ENCODE data around the gene SIAE. TPM values are rescaled to one million over a fixed set of nuclear protein-coding genes. Genes with fewer than 3 reads are reported as not detected.

Gene SIAE
- total RNA-seq, 1 donor from 2014 or later = 13.8 TPM

DNA sequence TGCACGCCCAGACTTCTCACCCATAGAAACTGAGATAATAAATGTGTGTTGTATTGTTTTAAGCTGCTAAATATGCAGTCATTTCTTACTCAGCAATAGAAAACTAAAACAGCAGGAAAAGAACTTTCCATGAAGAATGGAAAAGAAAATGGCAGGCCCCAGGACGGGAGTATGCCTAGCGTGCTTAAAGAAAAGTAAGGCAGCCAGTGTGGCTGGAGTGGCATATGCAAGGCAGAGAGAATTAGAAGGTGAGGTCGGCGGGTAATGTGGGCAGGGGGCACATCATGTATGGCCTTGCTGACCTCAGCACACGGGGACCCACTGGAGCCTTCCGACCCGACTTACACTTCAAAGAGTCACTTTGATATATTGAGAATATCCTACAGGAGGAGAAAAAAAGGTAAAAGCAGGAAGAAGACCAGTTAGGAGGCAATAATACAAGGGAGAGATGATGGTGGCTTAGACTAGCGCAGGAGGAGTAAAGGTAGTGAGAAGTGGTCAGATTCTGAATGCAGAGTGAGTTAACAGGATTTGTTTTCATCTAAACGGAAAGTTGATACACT is 30.4 kb downstream of the SIAE start:
- H3K4me1 Mint-ChIP-seq (ENCODE audit: unreplicated experiment) = peaks cover 4% of the 10 kb centered on the region
- H3K4me3 Mint-ChIP-seq (ENCODE audit: unreplicated experiment) = no peak overlapping the region
- DNase-seq (ENCODE audit: extremely low spot score, unreplicated experiment) = no peak
- H3K27me3 Mint-ChIP-seq (ENCODE audit: unreplicated experiment) = no peaks in the 10 kb centered on the region
- no peaks in the 10 kb centered on the region for H3K36me3 Mint-ChIP-seq (ENCODE audit: unreplicated experiment)
- no peaks in the 10 kb centered on the region for H3K9me3 Mint-ChIP-seq (ENCODE audit: unreplicated experiment)
- TF ChIP-seq CTCF (IDR thresholded peaks at IDR 0.05) = no peak
- no peak overlapping the region for H3K27ac Mint-ChIP-seq (ENCODE audit: unreplicated experiment)

DNA sequence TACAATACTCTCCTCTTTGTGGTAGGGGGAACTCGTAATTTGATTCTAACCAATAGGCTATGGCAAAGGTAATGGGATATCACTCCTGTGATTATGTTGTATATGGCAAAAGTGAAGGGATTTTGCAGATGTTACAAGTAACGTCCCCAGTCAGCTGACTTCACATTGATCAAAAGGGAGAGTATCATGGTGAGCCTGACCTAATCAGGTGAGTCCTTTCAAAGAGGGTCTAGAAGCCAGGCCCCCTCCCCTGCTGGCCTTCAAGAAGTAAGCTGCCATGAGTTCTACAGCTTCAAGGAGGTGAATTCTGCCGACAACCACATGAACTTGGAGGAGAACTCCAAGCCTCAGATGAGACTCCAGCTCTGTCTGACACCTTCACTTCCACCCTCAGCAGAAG is 30.9 kb downstream of the SIAE start:
- no peak overlapping the region for H3K27ac Mint-ChIP-seq (ENCODE audit: unreplicated experiment)
- H3K4me3 Mint-ChIP-seq (ENCODE audit: unreplicated experiment) = no peak overlapping the region
- H3K4me1 Mint-ChIP-seq (ENCODE audit: unreplicated experiment) = peaks cover 4% of the 10 kb centered on the region

GRCh38 chr11:124640666-124641065 is 32.9 kb downstream of the SIAE start:
- Mint-ChIP-seq H3K27ac (ENCODE audit: unreplicated experiment) (no peak overlapping the region), H3K4me1 (ENCODE audit: unreplicated experiment) (peaks cover 4% of the 10 kb centered on the region), H3K9me3 (ENCODE audit: unreplicated experiment) (no peaks in the 10 kb centered on the region), H3K36me3 (ENCODE audit: unreplicated experiment) (peaks cover 9% of the 10 kb centered on the region), H3K27me3 (ENCODE audit: unreplicated experiment) (no peaks in the 10 kb centered on the region), H3K4me3 (ENCODE audit: unreplicated experiment) (no peak overlapping the region)
- TF ChIP-seq CTCF (IDR thresholded peaks at IDR 0.05) = no peak
- DNase-seq (ENCODE audit: extremely low spot score, unreplicated experiment) = no peak

More for the DNA sequence above, 30.9 kb downstream of the SIAE start:
- H3K27me3 Mint-ChIP-seq (ENCODE audit: unreplicated experiment) = no peaks in the 10 kb centered on the region
- no peak for TF ChIP-seq CTCF (IDR thresholded peaks at IDR 0.05)
- H3K9me3 Mint-ChIP-seq (ENCODE audit: unreplicated experiment) = no peaks in the 10 kb centered on the region
- no peak for DNase-seq (ENCODE audit: extremely low spot score, unreplicated experiment)
- H3K36me3 Mint-ChIP-seq (ENCODE audit: unreplicated experiment) = peaks cover 3% of the 10 kb centered on the region

GRCh38 chr11:124639186-124639585 is 34.4 kb downstream of the SIAE start:
- Mint-ChIP-seq H3K27ac (ENCODE audit: unreplicated experiment) (no peak overlapping the region), H3K4me1 (ENCODE audit: unreplicated experiment) (no peaks in the 10 kb centered on the region), H3K9me3 (ENCODE audit: unreplicated experiment) (no peaks in the 10 kb centered on the region), H3K36me3 (ENCODE audit: unreplicated experiment) (peaks cover 15% of the 10 kb centered on the region), H3K27me3 (ENCODE audit: unreplicated experiment) (no peaks in the 10 kb centered on the region), H3K4me3 (ENCODE audit: unreplicated experiment) (no peak overlapping the region)
- TF ChIP-seq CTCF (IDR thresholded peaks at IDR 0.05) = no peak
- no peak for DNase-seq (ENCODE audit: extremely low spot score, unreplicated experiment)

- no peaks in the 10 kb centered on the region for H3K9me3 Mint-ChIP-seq (ENCODE audit: unreplicated experiment)
- no peaks in the 10 kb centered on the region for H3K4me1 Mint-ChIP-seq (ENCODE audit: unreplicated experiment)
- no peak overlapping the region for H3K27ac Mint-ChIP-seq (ENCODE audit: unreplicated experiment)
- TF ChIP-seq CTCF (IDR thresholded peaks at IDR 0.05) = no peak
- H3K36me3 Mint-ChIP-seq (ENCODE audit: unreplicated experiment) = peaks cover 20% of the 10 kb centered on the region
- no peaks in the 10 kb centered on the region for H3K27me3 Mint-ChIP-seq (ENCODE audit: unreplicated experiment)
- no peak overlapping the region for H3K4me3 Mint-ChIP-seq (ENCODE audit: unreplicated experiment)
- DNase-seq (ENCODE audit: extremely low spot score, unreplicated experiment) = no peak
These were observed 35.0 kb downstream of the SIAE start for GRCh38 chr11:124638500-124638899.
